ENCODE results near the gene NUMB.

NUMB gene

DNA sequence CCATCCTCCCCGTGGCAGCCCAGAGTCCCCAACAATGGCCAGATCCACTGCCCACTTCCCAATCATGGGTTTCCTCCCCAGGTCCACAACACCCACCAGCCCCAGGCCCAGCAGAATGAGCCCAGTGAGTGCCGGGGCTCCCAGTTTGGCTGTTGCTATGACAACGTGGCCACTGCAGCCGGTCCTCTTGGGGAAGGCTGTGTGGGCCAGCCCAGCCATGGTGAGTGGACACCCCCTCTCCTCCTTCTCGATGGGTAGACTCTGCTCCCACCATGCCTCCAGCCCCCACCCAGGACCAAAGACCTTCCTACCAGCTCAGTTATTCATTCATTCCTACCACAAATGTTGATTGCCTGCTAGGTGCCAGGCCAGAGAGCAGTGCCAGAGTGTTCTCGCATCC lies 197.3 kb downstream of the NUMB start:
- no peak for DNase-seq (ENCODE audit: low read depth)

DNA sequence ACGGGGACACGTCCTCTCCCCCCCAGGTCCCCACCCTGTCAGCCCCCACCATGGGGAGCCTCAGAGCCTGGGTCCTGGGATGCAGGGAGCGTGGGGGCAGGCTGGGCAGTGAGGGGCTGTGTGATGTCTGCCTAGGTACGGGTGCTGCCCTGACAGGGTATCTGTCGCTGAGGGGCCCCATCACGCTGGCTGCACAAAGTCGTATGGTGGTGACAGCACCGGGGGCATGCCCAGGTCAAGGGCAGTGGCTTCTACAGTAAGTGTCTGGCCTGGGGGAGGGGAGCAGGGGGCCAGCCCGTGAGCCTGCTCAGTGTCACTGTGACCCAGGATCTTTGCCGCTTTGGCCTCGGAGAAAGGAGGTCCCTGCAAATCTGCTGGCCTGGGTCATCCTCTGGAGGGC lies 197.8 kb downstream of the NUMB start:
- no peak for DNase-seq (ENCODE audit: low read depth)

DNA sequence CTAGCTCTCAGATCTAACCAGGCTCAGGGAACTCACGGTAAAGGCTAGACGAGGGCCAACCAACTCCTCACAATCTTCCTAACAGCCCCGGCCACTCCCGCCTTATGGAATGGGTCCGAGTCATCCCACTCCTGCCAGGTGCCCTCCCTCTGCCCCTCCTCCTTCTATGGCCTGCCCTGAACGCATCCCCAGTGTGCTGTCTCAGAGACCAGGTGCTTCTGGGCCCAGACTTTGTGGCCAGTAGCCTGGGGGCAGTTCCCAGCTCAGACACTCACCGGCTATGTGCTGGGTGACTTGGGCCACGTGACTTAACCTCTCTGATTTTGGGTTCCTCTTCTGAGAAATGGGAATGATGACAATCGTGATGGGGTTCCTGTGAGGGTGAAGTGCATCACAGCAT lies 198.5 kb downstream of the NUMB start:
- DNase-seq (ENCODE audit: low read depth): no peak

DNA sequence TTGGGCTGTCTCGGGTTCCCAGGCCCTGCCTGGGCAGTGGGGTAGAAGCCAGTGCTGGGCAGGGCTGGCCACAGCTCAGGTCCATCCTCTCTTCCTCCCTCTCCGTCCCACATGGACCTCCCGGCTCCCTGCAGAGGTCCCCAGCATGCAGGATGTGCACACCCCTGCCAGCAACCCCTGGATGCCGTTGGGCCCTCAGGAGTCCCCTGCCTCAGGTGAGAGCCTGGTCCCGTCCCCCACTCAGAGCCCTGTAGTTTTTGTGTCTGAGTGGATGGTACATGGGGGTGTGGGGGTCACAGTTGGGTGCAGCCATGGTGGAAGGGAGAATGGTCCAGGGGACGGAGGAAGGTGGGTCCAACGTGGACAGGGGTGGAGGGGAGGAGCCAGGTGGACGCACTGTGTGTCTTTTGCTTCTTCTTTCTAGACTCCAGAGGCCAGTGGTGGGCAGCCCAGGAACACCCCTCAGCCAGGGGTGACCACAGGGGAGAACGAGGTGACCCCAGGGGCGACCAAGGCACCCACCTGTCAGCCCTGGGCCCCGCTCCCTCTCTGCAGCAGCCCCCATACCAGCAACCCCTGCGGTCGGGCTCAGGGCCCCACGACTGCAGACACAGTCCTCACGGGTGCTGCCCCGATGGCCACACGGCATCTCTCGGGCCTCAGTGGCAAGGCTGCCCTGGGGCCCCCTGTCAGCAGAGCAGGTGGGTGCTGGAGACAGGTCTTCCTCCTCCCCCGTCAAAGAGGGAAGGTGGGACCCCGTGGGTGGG lies 199.3 kb downstream of the NUMB start:
- DNase-seq (ENCODE audit: low read depth): no peak

DNA sequence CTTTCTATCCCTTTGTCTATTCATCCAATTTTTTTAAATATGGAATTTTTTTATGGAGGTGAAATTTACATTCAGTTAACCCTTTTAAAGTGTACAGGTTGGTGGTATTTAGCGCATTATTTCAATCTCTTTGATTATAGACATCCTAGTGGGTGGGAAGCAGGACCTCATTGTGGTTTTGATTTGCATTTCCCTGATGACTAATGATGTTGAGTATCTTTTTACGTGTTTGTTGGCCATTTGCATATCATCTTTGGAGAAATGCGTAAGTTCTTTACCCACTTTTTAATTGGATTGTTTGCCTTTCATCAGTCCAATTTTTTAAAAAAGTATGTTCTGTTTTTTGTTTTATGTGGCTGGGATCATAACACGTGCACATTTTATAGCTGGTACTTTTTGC lies 200.3 kb downstream of the NUMB start:
- no peak for DNase-seq (ENCODE audit: low read depth)

DNA sequence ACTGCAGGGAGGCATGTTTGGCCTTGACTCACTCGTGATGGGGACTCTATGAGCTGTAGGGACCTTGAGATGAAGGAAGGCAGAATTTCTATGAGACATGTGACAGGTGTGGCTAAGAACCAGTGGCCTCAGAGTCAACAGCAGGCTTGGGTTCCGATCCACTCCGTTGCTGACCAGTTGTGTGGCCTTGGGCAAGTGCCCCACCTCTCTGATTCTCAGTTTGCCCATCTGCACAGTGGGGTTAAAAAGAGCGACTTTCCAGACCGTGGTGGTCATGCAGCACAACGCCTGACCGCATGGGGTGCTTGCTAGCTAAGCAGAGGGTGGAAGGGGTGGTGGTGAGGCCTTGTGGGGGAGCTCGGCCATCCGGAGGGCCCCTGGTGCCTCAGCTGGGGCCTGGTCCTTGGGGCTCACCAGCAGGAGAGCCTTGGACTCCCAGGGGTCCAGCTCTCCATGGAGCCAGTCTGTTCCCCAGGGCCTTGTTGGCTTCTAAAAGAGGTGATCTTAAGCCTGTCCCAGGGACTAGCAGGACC lies 202.6 kb downstream of the NUMB start:
- DNase-seq (ENCODE audit: low read depth): no peak

DNA sequence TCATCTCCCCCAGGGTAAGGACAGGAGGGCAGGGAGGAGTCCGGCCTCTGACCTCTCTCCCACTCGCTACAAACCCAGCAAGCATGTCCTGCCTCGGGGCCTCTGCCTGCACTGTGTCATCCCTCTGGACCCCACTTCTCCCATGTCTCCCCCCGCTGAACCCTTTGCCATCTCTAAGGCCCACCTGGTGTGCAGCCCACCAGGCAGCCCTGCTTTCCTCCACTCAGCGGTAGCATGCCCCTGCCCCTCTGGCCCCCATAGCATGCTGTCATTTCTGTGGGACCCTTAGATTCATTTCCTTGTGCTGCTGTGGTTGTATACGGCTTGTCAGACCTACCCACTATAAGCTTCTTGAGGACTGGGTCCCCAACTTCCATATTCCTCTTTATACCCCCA lies 203.3 kb downstream of the NUMB start:
- no peak for DNase-seq (ENCODE audit: low read depth)

DNA sequence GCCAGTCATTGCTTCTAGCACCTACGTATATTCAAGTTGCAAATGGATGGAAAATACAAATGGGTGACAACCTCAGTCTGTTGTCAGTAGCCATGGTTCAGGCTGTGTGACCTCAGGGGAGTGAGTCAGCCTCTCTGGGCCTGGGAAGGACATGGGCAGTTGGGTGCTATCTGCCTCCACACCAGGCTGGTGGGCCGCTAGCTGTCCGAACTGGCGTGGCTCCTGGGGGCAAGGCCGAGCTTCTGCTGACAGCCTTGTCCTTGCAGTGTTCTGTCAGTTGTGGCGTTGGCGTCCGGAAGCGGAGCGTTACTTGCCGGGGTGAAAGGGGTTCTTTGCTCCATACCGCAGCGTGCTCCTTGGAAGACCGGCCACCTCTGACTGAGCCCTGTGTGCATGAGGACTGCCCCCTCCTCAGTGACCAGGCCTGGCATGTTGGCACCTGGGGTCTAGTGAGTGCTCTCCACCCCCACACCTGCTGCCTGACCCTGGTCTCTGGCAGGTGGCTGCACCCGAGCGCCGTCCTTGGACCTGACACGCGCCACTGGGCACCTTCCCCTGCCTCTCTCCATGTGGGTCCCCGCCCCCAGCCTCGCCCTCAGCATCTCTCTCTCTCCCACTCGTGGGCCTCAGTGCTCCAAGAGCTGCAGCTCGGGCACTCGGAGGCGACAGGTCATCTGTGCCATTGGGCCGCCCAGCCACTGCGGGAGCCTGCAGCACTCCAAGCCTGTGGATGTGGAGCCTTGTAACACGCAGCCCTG lies 203.9 kb downstream of the NUMB start:
- no peak for DNase-seq (ENCODE audit: low read depth)

DNA sequence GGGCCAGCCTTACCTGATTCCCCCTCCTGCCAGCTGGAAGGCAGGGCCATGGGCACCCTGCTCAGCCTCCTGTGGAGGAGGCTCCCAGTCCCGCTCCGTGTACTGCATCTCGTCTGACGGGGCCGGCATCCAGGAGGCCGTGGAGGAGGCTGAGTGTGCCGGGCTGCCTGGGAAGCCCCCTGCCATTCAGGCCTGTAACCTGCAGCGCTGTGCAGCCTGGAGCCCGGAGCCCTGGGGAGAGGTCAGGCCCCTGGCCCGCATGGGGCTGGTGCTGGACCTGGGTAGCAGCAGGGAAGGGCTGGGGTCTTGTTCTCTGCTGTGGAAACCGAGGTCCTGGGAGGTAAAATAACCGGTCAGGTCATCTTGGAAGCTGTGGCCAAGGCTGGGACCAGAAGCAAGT lies 204.6 kb downstream of the NUMB start:
- no peak for DNase-seq (ENCODE audit: low read depth)

DNA sequence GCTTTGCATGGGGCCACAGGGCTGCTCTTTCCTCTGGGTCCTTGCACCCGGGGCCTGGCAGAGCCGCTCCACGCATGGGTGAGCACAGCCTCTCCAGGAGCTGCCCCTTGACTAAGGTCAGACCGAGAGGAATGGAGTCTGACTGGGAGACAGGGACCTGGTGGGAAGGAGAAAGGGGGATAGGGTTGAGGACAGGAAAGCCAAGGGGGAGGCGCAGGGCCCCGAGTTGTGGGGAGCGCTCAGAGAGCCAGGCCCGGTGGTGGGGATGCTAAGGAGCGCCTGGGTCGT lies 205.1 kb downstream of the NUMB start:
- no peak for DNase-seq (ENCODE audit: low read depth)

DNA sequence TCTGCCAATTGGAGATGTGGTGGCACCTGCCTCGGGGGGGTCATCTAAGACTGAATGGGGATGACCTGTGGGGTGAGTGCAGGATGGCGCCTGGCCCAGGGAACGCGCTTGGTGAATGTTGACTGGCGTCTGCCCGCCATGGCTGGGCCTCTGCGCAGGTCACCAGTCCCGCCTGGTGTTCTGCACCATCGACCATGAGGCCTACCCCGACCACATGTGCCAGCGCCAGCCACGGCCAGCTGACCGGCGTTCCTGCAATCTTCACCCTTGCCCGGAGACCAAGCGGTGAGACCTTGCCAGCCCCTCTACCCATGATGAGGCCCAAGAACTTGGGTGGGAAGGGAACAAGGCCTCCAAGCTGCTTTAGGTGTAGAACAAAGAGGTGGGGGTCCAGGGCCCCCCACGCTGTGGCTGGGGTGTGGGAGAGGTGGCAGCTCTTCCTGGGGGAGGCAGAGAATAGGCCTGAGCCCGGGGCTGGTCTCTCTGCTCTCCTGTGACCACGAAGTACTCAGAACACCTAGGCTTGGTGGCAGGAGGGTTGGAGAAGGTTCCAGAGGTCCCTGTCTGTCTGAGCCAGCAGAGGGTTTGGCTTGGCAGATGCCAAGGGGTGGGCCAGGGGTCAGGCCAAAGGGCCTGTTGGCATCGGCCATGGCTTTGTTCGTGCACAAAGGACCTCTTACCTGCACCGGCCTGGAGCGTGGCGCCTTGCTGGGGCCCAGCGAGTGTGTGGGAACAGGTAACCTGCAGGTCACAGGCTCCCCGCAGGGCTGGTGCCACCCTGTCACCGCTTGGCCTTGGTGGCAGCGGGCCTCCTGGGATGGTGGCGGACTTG lies 205.6 kb downstream of the NUMB start:
- DNase-seq (ENCODE audit: low read depth): no peak

DNA sequence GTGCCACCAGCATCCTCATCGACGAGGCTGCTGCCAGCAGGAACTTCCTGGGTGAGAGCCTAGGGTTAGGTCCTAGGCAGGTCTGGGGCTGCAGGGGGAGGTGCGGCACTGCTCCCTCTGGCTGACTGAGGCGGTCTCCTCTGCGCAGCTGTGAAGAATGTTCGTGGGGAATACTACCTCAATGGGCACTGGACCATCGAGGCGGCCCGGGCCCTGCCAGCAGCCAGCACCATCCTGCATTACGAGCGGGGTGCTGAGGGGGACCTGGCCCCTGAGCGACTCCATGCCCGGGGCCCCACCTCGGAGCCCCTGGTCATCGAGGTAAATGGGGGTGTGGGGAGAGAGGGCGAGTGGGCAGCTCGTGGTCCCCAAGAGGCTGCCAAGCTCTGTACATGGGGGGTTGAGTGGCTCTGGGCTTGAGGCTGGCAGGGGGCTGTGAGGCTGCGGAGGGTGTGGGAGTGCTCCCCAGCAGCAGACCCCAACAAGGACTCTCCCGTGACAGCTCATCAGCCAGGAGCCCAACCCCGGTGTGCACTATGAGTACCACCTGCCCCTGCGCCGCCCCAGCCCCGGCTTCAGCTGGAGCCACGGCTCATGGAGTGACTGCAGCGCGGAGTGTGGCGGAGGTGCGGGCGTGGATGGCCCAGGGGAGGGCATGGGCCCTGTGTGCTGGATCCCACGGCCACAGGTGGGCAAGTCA lies 206.7 kb downstream of the NUMB start:
- DNase-seq (ENCODE audit: low read depth): no peak

DNA sequence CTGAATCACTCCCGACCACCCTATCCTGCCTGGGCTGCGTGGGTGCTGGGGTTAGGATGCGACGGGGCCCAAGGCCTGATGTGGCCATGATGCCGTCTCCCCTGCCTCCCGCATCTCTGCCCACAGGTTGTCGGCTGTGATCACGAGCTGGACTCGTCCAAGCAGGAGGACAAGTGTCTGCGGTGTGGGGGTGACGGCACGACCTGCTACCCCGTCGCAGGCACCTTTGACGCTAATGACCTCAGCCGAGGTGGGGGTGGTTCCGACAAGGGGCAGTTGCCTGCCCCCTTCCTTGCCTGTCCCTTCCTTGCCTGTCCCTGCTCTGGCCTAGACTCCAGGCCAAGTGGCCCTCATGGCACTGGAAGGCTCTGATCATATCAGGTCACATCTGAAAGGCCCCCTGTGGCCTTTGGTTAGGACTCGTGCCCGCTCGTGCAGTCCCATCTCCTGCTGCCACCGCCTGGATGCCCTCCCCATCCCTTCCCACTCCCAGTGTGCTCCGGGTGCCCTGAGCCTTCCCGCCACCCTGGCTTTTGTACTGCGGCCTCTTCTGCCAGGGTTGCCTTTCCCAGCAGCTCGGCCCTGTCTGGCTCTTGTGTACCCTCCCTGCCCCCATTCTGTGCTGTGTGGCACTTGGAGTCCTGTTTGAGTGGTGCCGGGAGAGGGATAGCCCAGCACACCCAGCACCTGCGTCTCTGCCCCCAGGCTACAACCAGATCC lies 207.4 kb downstream of the NUMB start:
- no peak for DNase-seq (ENCODE audit: low read depth)

DNA sequence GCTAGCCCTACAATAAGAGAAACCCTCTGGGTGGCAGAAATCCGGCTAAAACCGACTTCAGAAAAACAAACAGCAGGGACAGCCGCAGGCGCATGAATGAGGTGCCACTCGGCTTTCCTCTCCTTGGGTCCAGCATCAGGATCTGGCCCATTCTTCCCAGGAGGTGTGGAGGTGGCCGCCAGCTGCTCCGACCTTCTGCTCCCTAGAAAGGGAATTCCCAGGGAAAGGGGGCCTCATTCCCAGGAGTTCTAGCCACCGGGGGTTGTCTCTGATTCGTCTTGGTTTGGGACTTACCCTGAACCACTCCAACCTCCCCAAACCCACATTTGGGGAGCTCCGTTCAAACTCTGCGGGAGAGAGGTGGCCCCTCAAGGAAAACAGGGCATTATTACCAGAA lies 208.0 kb downstream of the NUMB start:
- DNase-seq (ENCODE audit: low read depth): no peak

DNA sequence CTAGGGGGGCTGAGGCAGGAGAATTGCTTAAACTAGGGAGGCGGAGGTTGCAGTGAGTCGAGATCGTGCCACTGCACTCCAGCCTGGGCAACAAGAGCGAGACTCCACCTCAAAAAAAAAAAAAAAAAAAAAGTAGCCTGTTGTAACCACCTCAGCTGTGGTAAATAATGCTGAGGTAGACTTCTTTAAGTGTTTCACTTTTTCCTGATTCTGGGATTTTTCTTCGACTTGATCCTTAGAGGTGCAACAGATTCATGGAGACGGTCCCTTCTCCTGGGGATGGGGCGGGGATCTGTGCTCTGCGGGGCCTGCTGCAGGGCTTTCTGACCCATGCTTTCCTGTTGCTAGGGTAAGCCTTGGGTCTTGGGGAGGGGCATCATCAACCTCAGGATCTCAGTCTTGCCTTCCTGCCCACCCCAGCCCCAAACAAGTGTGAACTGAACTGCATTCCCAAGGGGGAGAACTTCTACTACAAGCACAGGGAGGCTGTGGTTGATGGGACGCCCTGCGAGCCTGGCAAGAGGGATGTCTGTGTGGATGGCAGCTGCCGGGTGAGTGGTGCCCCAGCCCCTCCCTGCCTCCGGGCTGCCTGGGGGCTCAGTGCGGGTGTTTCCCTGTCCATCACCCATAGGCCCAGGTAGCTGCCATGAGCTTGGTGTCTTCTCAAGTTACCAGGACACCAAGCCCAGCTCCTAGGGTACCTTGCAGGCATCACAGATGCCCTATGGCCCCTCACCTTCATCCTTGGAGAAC lies 208.6 kb downstream of the NUMB start:
- no peak for DNase-seq (ENCODE audit: low read depth)

DNA sequence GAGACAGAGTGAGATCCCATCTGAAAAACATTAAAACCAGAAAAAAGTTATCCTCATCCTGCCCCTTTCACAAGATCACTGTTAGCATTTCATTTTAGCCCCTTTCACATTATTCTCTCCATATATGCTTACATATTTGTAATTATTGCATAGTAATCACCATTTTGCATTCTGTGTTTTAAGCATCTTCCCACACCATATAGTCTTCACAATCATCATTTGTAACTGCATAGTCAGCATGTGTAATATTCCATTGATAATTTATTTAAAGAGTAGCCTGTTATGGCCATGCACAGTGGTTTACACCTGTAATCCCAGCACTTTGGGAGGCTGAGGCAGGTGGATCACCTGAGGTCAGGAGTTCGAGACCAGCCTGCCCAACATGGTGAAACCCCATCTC lies 209.2 kb downstream of the NUMB start:
- no peak for DNase-seq (ENCODE audit: low read depth)

DNA sequence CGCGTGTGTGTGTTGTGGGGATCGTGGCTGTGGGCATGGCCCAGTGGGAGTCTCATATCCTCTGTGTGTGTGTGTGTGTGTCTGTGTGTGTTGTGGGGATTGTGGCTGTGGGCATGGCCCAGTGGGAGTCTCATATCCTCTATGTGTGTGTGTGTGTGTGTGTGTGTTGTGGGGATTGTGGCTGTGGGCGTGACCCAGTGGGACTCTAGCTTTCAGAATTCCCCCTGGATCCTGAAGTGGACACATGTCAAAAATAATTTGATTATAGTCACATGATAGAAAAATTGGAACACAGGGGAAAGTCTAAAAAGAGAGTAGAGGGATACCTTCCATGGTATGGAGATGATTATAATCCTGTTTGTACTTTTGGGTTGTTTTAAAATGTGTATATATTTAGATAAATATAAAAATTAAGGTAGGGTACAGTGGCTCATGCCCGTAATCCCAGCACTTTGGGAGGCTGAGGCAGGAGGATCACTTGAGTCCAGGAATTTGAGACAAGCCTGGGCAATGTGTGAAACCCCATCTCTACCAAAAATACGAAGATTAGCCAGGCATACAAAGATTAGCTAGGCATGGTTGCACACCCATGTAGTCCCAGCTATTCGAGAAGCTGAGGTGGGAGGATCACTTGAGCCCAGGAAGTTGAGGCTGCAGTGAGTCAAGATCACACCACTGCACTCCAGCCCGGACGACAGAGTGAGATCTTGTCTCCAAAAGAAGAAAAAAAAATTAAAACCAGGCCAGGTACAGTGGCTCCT lies 210.1 kb downstream of the NUMB start:
- DNase-seq (ENCODE audit: low read depth): no peak

DNA sequence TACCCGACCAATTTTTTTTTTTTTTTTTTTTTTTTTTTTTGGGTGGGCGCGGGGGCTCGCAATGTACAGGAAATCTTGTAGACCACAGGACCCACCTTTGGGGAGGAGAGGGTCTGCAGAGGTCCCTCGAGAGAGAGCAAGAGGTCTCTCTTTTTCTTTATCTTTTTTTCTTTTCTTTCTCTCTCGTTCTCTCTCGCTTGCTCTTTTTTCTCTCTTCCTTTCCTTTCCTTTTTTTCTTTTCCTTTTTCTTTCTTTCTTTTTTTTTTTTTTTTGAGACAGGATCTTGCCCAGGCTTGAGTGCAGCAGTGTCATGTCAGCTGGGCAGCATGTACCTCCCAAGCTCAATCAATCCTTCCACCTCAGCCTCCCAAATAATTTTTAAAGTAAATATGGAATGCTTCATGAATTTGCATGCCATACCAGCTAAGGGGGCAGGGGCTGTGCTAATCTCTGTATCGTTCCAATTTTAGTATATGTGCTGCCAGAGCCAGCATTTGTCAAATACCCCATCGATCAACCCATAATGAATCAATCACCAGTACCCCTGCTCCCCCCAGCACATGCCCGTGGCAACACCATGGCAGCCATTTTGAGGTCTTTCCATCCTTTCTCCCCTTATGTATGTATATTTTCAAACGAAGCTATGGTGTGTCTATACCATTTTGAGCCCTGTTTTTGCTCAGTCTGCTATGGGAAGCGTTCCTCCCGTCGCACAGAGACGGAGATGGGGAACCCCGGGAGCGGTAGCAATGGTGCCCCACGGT lies 211.8 kb downstream of the NUMB start:
- DNase-seq (ENCODE audit: low read depth): no peak

Data from activated gamma-delta T cell treated with anti-CD3 and anti-CD28 coated beads, Interleukin-2, amount 50 U/mL, for 16 hours (primary cell).